22Rv1 (cell line): Measurements from ENCODE around the gene C1orf35.

Source experiments
- ZFX ChIP-seq: fragments of 450-650 bp; IDR thresholded peaks from 2 replicates; pipeline ENCODE4 v1.6.1; 2017; ENCODE audit warnings: antibody characterized with exemption, borderline replicate concordance
- TF ChIP-seq, protein P1 (sequence below): fragments of 450-650 bp; IDR thresholded peaks from 2 replicates; pipeline ENCODE4 v1.5.1; 2017; ENCODE audit warnings: mild to moderate bottlenecking

GRCh38 chr1:228114827-228115226 is 11.7 kb upstream of the C1orf35 start:
- TF ChIP-seq, protein P1, sequence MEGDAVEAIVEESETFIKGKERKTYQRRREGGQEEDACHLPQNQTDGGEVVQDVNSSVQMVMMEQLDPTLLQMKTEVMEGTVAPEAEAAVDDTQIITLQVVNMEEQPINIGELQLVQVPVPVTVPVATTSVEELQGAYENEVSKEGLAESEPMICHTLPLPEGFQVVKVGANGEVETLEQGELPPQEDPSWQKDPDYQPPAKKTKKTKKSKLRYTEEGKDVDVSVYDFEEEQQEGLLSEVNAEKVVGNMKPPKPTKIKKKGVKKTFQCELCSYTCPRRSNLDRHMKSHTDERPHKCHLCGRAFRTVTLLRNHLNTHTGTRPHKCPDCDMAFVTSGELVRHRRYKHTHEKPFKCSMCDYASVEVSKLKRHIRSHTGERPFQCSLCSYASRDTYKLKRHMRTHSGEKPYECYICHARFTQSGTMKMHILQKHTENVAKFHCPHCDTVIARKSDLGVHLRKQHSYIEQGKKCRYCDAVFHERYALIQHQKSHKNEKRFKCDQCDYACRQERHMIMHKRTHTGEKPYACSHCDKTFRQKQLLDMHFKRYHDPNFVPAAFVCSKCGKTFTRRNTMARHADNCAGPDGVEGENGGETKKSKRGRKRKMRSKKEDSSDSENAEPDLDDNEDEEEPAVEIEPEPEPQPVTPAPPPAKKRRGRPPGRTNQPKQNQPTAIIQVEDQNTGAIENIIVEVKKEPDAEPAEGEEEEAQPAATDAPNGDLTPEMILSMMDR, result no peak
- TF ChIP-seq ZFX, result no peak
